Measurements from ENCODE around the gene MTG2. TPM values are rescaled to one million over a fixed set of nuclear protein-coding genes. Genes with fewer than 3 reads are reported as not detected.

Gene MTG2
- total and polyA plus RNA-seq, 2 of the 8 experiments (the other 6 are each of a cell fraction or from before 2014, with no cell fraction given): 14.4 to 22.8 TPM

GRCh38 chr20:62211769-62212288 is 29.0 kb downstream of the MTG2 start:
- H3K27me3 ChIP-seq (replicated peaks in 1 of 4; ENCODE audit: control insufficient read depth in 3 of 4, extremely low read depth in 1 of 4, insufficient read depth in 3 of 4, low read length in 3 of 4): no peaks in the 10 kb centered on the region; a peak in 2 of 7 replicates
- 88% methylated on average over 9 of the region's 9 CpGs; no CpG with 5 or more reads in 1 of the 2 experiments for WGBS, 2 experiments (ENCODE audit: extremely low coverage in 1 of 2, insufficient coverage in 1 of 2, insufficient read length in 1 of 2, insufficient replicate concordance in 2 of 2, low coverage in 1 of 2, low lambda C conversion rate in 2 of 2, missing lambda C conversion rate in 1 of 2)

More at GRCh38 chr20:62211769-62212288, 29.0 kb downstream of the MTG2 start:
- Histone ChIP-seq H4K5ac (ENCODE audit: insufficient read length, low read depth, low read length) (no peak overlapping the region), H3K79me1 (ENCODE audit: low read depth, low read length) (no peaks in the 10 kb centered on the region), H3K9ac (replicated peaks in 1 of 4; ENCODE audit: extremely low read depth in 1 of 4, low read depth in 3 of 4, low read length in 3 of 4) (no peak overlapping the region), H3K36me3 (ENCODE audit: control insufficient read depth in 2 of 4, insufficient read depth in 4 of 4, low read length in 3 of 4) (no peaks in the 10 kb centered on the region), H2BK120ac (replicated peaks; ENCODE audit: low read depth, low read length) (no peak overlapping the region), H3K9me3 (ENCODE audit: insufficient read depth in 2 of 2, low read depth in 1 of 2, low read length in 1 of 2) (no peaks in the 10 kb centered on the region), H2AK5ac (ENCODE audit: low read depth, low read length) (no peak overlapping the region), H3K23ac (ENCODE audit: insufficient read length) (no peak overlapping the region), H3K4me1 (replicated peaks in 1 of 4; ENCODE audit: control insufficient read depth in 3 of 4, insufficient read depth in 4 of 4, low read length in 3 of 4) (peaks cover 0 to 3% (median 0%) of the 10 kb centered on the region in 4 experiments; a peak in 1 of 7 replicates), H3K4me2 (ENCODE audit: insufficient read depth in 1 of 2, low read depth in 2 of 2, low read length in 2 of 2) (no peak overlapping the region), H3K56ac (replicated peaks; ENCODE audit: insufficient read length, low read depth, low read length) (no peak overlapping the region), H3K27ac (ENCODE audit: low read depth, low read length) (no peak overlapping the region), H3K79me2 (ENCODE audit: control insufficient read depth in 1 of 2, insufficient read depth in 2 of 2, low read length in 2 of 2) (no peaks in the 10 kb centered on the region), H2BK5ac (ENCODE audit: low read depth, low read length) (no peak overlapping the region), H3K14ac (ENCODE audit: insufficient read length) (no peak overlapping the region), H4K91ac (replicated peaks; ENCODE audit: insufficient read length, low read length) (no peak overlapping the region), H3K4me3 (ENCODE audit: extremely low read depth in 1 of 4, insufficient read depth in 2 of 4, low read depth in 3 of 4, low read length in 4 of 4) (no peak overlapping the region), H2BK12ac (ENCODE audit: low read depth, low read length) (no peak overlapping the region), H3K18ac (ENCODE audit: extremely low read depth, low read length) (no peak overlapping the region), H2BK20ac (ENCODE audit: low read length) (no peak overlapping the region), H4K20me1 (replicated peaks in 1 of 2; ENCODE audit: control insufficient read depth in 1 of 2, insufficient read depth in 2 of 2, low read length in 2 of 2) (peaks cover 0 to 2% of the 10 kb centered on the region in 2 experiments), H4K8ac (ENCODE audit: extremely low read depth, insufficient read depth, low read length) (no peak overlapping the region; the same call in 1 of the 2 replicates), H2BK15ac (ENCODE audit: low read length) (no peak overlapping the region), H3K4ac (replicated peaks; ENCODE audit: insufficient read length, low read depth, low read length) (no peak overlapping the region), H3K23me2 (ENCODE audit: low read depth, low read length) (no peaks in the 10 kb centered on the region), H2AFZ (ENCODE audit: low read length) (no peak overlapping the region)
- DNase-seq (ENCODE audit: low read depth in 1 of 2, low spot score in 2 of 2): no peak
- FAIRE-seq: no peak
- TF ChIP-seq BCL11A (IDR thresholded peaks at IDR 0.05; ENCODE audit: low read depth in 2 of 2, low read length in 2 of 2): no peak
- TF ChIP-seq FOSL1 (IDR thresholded peaks at IDR 0.05; ENCODE audit: insufficient read depth, low read depth, low read length): no peak
- TF ChIP-seq TAF1 (IDR thresholded peaks at IDR 0.05; ENCODE audit: low read depth, low read length): no peak
- TF ChIP-seq ATF3 (IDR thresholded peaks at IDR 0.05; ENCODE audit: insufficient read depth, low read depth, low read length): no peak
- CTCF ChIA-PET (ENCODE audit: partially characterized antibody): interaction anchor here (0.9 to 1.5 kb wide), 5 partner anchors 10 to 171 kb away, joined by 3 read pairs; no protein-coding TSS in a partner anchor
- POLR2A ChIA-PET (ENCODE audit: partially characterized antibody): no interaction called here
